GM18520 (cell line): Measurements from ENCODE around the gene RNPEPL1.

Experiments used
- ATAC-seq: cut with Tn5 transposase; IDR thresholded peaks from one replicate; pipeline ENCODE4 v1.9.1; 2021; ENCODE audit not compliant: unreplicated experiment

RNPEPL1 gene

DNA sequence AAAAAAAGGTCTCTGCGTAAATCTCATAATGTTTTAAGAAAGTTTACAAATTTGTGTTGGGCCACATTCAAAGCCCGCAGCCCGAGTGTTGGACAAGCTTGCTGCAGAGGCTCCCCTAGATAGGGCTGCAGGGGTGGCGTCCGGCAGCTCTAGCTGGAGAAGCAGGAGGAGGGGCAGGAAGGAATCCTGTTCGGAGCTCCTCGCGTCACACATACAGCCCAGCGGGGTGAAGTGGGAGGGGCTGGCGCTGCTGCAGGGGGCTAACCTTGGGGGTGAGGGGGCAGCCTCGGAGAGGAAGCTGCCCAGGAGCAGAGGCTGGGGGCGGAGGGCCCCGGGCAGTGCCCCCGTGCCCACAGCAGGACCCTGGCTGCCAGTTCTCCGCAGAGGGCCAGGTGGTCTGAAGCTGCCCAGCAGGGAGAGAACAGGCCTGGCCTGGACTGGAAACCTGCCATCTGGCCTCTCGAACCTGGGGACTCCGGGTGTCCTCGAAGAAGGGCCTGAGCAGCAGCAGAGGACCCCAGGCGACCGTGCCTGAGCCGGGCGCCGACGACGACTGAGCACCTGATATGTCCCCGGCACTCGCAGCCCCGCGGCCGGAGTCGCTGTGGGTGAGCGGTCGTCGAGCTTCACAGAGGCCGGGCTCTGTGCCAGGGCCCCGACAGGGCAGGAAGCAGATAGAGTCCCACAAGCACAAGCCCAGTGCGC lies 54.4 kb downstream of the RNPEPL1 start:
- ATAC-seq = no peak

DNA sequence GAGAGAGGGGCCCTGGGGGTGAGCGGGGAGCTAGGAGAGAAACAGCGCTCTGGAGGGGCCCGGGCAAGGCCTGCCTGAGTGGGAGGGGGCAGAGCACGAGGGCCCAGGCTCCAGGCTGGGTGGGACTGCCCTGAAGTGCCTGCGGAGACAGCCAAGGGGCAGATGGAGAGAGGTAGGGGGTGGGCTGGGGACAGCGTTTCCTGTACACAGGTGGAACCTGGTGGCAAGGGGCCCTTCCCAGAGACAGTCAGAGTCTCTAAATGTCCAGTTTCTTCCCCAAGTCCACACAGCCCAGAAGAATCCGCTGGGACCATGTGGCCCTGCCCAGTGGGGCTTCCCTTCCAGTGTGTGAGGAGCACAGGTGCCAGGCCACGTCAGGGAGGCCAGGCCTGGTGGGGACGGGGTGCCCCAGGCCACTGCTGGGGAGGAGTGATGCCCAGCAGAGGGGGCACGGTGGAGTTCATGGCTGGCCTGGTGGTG lies 55.3 kb downstream of the RNPEPL1 start:
- ATAC-seq = no peak

DNA sequence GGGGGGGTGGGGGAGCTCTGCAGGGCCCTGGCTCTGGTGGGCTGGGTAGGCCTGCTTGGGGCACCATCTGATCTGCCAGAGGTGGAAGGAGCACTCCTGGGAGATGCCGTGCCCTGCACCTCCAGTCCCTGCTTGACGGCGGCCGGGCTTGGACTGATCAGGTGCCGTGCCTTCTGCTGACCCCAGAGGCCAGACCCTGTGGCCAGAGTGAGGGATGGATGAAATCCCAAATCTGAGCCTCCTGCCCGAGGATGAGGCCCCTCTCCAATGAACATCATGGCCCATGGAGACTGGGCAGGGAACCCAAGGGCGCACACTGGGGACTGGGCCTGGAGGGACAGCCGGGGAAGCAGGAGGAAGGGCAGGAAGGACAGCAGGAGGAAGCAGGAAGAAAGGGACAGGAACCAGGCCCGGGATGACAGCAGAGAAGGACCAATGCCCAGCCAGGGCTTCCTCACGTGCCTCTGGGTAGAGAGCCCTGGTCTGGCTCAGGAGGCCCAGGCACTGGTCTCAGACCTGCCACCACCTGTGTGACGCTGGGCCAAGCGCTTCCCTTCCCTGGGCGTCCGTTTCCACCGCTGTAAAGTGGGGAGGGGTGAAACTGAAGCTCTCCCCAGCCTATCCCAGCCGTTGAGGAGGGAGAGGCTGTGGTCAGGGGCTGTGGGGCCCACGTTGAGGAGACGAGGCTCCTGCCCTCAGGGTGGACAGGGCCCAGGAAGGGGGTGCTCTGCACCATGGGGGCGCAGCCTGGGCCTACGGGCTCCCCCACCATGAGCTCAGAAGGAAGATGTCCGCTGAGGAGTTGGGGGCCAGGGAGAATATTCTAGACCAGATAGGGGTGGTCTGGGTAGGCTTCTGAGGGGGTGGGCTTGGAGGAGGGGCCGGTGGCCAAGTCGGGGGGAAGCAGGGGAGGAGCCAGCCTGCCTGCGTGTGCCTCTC lies 56.0 kb downstream of the RNPEPL1 start:
- ATAC-seq = no peak

DNA sequence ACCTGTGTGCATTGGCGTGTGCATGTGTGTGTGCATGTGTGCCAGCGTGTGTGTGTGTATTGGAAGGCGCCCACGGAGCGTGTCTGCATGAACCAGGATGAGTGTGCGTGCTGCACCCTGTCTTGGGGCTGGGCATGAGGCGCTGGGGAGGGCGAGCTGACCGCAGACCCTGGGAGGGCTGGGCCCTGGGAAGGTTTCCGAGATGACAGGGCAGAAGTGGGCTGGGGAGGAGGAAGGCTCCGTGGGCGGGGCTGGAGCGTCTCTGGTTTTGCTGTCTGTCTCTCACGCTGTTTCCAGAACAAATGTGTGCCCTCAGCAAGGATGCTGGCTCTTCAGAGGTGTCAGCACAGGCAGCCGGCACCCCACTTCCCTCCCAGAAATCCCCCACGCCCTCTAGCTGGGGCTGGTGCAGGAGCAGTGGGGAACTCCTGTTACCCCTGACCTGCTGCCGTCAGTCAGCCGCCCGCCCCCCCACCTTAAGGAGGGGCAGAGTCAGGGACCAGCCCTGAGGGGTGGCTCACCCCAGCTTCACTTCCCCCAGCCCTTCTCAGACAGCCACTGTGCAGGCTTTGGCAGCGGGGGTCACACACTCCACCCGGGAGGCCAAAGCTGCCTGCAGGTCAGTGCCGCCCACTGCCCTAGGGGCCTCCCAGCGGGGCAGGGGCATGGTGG lies 56.8 kb downstream of the RNPEPL1 start, which contains the start of gene GPR35:
Gene GPR35, plus strand, starts transcription at position 531 of the 672 bp plus-strand sequence. CDS start 4,473 bp downstream, outside the sequence.
- ATAC-seq = no peak

DNA sequence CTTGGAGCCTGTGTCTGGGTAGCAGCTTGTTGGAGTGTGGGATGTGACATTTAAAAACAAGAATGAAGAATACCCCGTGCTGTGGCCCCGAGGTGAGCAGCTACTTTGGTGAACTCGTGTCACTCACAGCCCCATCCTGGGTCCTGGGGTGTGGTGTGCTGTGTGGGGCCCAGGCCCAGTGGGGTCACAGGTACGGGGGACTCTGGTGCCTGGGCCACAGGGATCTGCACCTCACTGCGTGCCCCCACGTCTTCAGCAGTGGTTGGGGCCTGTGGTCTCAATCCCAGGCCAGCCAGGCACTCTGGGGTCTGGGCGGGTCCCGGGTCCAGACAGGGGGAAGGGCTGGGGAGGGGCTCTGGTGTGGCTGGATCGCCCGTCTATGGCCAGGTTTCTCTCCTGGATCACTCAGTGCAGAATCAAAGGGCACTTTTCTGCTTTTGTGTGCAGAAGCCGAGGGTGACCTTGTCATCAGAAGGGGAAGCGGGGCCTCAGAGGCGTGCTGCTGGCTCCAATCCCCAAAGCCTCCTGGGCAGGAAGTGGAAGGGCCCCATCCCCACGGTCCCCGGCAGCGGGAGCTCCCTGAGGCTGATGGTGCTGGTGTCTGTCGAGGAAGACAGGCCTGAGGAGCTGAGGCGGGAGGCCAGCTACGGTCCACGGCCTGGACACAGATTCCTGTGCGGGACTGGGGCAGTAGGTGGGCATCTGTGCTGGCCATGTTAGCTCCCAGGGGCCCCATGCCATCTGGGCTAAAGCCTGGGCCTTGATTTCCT lies 58.4 kb downstream of the RNPEPL1 start:
- ATAC-seq = no peak

DNA sequence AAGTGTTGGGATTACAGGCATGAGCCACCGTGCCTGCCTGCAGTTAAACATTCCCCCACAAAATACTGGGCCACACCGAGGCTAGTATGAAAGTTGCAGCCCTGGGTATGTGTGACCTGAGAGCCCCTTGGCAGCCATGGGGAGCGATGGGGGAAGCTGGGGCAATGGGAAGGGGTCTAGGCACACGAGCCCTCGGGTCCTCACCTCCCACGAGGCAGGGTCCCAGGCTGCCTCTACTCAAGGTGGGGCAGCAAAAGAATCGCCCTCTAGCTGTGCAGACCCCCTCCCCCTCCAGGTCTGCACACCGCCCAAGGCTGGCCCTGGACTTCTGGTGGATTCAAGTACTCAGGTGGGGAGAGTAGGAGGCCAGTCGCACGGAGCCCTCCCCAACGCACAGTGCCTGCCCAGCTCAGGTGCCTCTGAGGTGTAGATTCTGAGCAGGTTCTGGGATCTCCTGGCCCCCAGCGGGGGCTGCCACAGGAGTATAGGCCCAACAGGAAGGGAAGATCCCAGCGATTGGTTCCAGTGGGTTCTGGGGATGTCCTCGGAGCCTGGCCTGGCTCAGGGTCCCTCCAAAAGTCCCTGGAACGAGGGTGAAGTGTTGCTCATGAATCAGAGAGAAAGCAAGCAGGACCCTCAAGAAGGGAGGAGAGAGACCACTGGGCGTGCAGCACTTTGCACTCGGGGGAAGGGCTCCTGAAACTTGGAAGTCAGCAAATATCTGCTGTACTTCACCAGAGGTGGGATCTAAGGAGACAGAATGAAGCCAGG lies 59.6 kb downstream of the RNPEPL1 start:
- no peak for ATAC-seq

DNA sequence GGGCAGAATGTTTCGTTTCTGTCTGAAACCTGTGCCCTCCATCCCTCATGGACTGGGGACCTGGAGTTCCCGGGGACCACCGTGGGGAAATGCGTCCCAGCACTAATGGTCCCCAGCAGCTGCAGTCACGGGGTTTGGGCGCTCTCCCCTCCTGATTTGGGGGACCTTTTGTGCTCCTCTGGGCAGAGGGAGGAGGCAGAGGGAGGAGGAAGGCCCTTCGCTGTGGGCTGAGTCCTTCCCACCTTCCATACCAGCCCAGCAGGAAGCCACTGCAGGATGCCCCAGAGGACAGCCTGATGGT lies 60.2 kb downstream of the RNPEPL1 start:
- ATAC-seq = no peak

DNA sequence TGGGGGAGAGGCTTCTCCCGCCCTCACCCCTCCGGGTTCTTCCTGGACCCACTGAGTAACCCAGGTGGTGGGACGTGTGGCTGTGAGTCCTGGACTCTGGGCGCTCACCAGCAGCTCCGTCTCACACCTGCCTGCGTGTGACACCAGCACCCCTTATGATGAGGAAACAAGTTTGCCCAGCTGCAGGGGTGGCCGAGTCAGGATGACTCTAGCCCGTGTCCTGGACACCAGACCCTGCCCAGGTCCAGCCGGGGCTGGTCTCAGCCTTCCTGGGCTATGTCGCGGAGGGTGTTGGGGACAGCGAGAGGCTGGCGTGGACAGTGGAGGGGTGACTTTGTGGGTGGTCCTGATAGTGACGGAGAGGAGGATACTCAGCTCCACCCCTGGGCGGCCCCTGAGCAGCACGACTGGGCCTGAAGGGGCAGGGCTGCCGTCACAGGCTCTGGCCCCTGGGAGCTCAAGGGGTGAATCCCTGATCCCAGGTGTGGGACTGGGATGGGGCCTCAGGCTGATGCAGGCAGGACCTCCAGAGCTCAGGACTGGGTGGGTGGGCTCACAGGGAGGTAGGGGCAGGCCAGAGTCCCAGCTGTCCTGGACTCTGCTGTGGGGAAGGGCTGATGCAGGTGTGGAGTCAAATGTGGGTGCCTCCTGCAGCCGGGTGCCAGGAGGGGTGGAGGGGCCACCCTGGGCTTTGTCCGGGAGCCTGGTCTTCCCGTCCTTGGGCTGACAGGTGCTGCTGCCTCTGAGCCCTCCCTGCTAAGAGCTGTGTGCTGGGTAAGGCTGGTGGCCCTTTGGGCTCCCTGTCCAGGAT lies 60.7 kb downstream of the RNPEPL1 start:
- no peak for ATAC-seq

DNA sequence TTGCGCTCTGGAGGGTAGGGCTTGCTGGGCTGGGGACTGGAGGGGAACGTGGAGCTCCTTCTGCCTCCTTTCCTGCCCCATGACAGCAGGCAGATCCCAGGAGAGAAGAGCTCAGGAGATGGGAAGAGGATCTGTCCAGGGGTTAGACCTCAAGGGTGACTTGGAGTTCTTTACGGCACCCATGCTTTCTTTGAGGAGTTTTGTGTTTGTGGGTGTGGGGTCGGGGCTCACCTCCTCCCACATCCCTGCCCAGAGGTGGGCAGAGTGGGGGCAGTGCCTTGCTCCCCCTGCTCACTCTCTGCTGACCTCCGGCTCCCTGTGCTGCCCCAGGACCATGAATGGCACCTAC lies 61.3 kb downstream of the RNPEPL1 start:
- no peak for ATAC-seq

DNA sequence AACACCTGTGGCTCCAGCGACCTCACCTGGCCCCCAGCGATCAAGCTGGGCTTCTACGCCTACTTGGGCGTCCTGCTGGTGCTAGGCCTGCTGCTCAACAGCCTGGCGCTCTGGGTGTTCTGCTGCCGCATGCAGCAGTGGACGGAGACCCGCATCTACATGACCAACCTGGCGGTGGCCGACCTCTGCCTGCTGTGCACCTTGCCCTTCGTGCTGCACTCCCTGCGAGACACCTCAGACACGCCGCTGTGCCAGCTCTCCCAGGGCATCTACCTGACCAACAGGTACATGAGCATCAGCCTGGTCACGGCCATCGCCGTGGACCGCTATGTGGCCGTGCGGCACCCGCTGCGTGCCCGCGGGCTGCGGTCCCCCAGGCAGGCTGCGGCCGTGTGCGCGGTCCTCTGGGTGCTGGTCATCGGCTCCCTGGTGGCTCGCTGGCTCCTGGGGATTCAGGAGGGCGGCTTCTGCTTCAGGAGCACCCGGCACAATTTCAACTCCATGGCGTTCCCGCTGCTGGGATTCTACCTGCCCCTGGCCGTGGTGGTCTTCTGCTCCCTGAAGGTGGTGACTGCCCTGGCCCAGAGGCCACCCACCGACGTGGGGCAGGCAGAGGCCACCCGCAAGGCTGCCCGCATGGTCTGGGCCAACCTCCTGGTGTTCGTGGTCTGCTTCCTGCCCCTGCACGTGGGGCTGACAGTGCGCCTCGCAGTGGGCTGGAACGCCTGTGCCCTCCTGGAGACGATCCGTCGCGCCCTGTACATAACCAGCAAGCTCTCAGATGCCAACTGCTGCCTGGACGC lies 61.9 kb downstream of the RNPEPL1 start:
- no peak for ATAC-seq
